HCT116 (cell line): Measurements from ENCODE around the gene ARFGAP1. TPM values are rescaled to one million over a fixed set of nuclear protein-coding genes. Genes with fewer than 3 reads are reported as not detected.

Source experiments
- ATAC-seq: fragments of 200-7000 bp; cut with Tn5 transposase; 2 replicates; pipeline ENCODE4 v1.9.1; 2020; ENCODE audit warnings: mild to moderate bottlenecking, moderate library complexity
- BruUV-seq: library from RNA; stranded (reverse); fragments of 400-500 nt; replicated peaks from 2 replicates; lab custom pipeline; 2021; lab: Mats Ljungman, UMichigan
- CTCF ChIA-PET: fragments of 300-600 bp; sonication (Branson Sonifier 250); formaldehyde crosslinking; loops from one replicate; lab custom pipeline; 2021; ENCODE audit warnings: antibody characterized with exemption; lab: Charles Lee
- POLR2A ChIA-PET: fragments of 300-600, 350-600 bp; sonication (Branson Sonifier 250); formaldehyde crosslinking; loops from one replicate; lab custom pipeline; 2021; ENCODE audit warnings: antibody characterized with exemption; lab: Charles Lee
- RAD21 ChIA-PET, 2 experiments: fragments of 300-600 bp; sonication (Branson Sonifier 250); formaldehyde crosslinking; loops; one replicate each; lab custom pipeline; 2023; ENCODE audit warnings: low total read pairs in 2 of 2; ENCODE audit not compliant: uncharacterized antibody in 2 of 2, unreplicated experiment in 2 of 2, low non-redundant PET in 1 of 2; lab: Charles Lee
- DNase-seq: peaks from one replicate; pipeline ENCODE4 v3.0.0-alpha.2; 2010; ENCODE audit warnings: low read depth, low spot score
- H2AFZ ChIP-seq: fragments of 200-600 bp; shearing (Covaris generic), sonication (generic); 2 replicates; pipeline ENCODE4 v1.6.1; 2017; ENCODE audit warnings: low read depth, mixed run types, mixed read lengths, antibody characterized with exemption, low read length; ENCODE audit not compliant: poor library complexity, severe bottlenecking
- H3K27ac ChIP-seq: 2 replicates; pipeline ENCODE4 v1.5.1; 2012; ENCODE audit warnings: low read depth, low read length
- H3K27me3 ChIP-seq: fragments of 200-600 bp; sonication (generic); 2 replicates; pipeline ENCODE4 v1.6.1; 2016; ENCODE audit warnings: mixed run types, low read length, mixed read lengths; ENCODE audit not compliant: insufficient read depth
- H3K36me3 ChIP-seq, 2 experiments: fragments of 200-500 bp in 1 of 2; fragments of 200-600 bp in 1 of 2; sonication (Bioruptor generic) in 1 of 2; sonication (generic) in 1 of 2; 2 replicates each; pipeline versions ENCODE4 v1.5.1 to v1.6.1; 2014 to 2016; ENCODE audit warnings: low read length in 2 of 2, inconsistent platforms in 1 of 2, mixed read lengths in 1 of 2, mixed run types in 1 of 2; ENCODE audit not compliant: insufficient read depth in 2 of 2, control insufficient read depth in 1 of 2
- H3K4me1 ChIP-seq, 2 experiments: fragments of 200-600 bp in 1 of 2; sonication (generic) in 1 of 2; 2 replicates each; pipeline versions ENCODE4 v1.5.1 to v1.6.1; 2012 to 2017; ENCODE audit warnings: low read length in 2 of 2, inconsistent platforms in 1 of 2, mild to moderate bottlenecking in 1 of 2, mixed read lengths in 1 of 2, mixed run types in 1 of 2, moderate library complexity in 1 of 2; ENCODE audit not compliant: insufficient read depth in 2 of 2, control insufficient read depth in 1 of 2
- H3K4me2 ChIP-seq: fragments of 200-600 bp; sonication (generic); 2 replicates; pipeline ENCODE4 v1.6.1; 2017; ENCODE audit warnings: mixed run types, low read length, mixed read lengths
- H3K4me3 ChIP-seq, 2 experiments: fragments of 200-600 bp in 1 of 2; sonication (generic) in 1 of 2; replicated peaks in 1 of 2; 2 replicates each; pipeline ENCODE4 v1.5.1; 2011 to 2016; ENCODE audit warnings: low read length in 2 of 2, control low read depth in 1 of 2, low read depth in 1 of 2, mild to moderate bottlenecking in 1 of 2, mixed read lengths in 1 of 2, mixed run types in 1 of 2
- H3K79me2 ChIP-seq: fragments of 200-600 bp; sonication (generic); 2 replicates; pipeline ENCODE4 v1.6.1; 2017; ENCODE audit warnings: mild to moderate bottlenecking, mixed run types, low read length, moderate library complexity, mixed read lengths; ENCODE audit not compliant: insufficient read depth
- H3K9ac ChIP-seq: fragments of 200-600 bp; sonication (generic); 2 replicates; pipeline ENCODE4 v1.6.1; 2016; ENCODE audit warnings: low read length, mixed read lengths
- H3K9me2 ChIP-seq: fragments of 200-600 bp; sonication (generic), shearing (Covaris generic); 2 replicates; pipeline ENCODE4 v1.6.1; 2017; ENCODE audit warnings: mixed run types, mild to moderate bottlenecking, moderate library complexity; ENCODE audit not compliant: insufficient read depth
- H3K9me3 ChIP-seq, 2 experiments: fragments of 200-500 bp in 1 of 2; fragments of 200-600 bp in 1 of 2; sonication (Bioruptor generic) in 1 of 2; sonication (generic) in 1 of 2; 2 replicates each; pipeline ENCODE4 v1.6.1; 2014 to 2017; ENCODE audit warnings: low read length in 2 of 2, mixed read lengths in 2 of 2, inconsistent platforms in 1 of 2, low read depth in 1 of 2, mild to moderate bottlenecking in 1 of 2, mixed run types in 1 of 2, moderate library complexity in 1 of 2; ENCODE audit not compliant: control insufficient read depth in 1 of 2, insufficient read depth in 1 of 2
- H4K20me1 ChIP-seq: fragments of 200-600 bp; sonication (generic), shearing (Covaris generic); 2 replicates; pipeline ENCODE4 v1.6.1; 2017; ENCODE audit warnings: mixed run types, mild to moderate bottlenecking, moderate library complexity; ENCODE audit not compliant: insufficient read depth
- CBX3 ChIP-seq: IDR thresholded peaks from 2 replicates; pipeline ENCODE4 v1.6.1; 2012; ENCODE audit warnings: low read depth
- EGR1 ChIP-seq: IDR thresholded peaks from 2 replicates; pipeline ENCODE4 v1.6.1; 2012; ENCODE audit warnings: low read depth
- ELF1 ChIP-seq: IDR thresholded peaks from 2 replicates; pipeline ENCODE4 v1.6.1; 2012; ENCODE audit warnings: low read depth, borderline replicate concordance
- EZH2 ChIP-seq: fragments of 200-600 bp; sonication (generic); IDR thresholded peaks from 2 replicates; pipeline ENCODE4 v1.6.1; 2017; ENCODE audit warnings: antibody characterized with exemption, mixed run types
- FOSL1 ChIP-seq: IDR thresholded peaks from 2 replicates; pipeline ENCODE4 v1.6.1; 2012; ENCODE audit warnings: low read depth
- JUND ChIP-seq: IDR thresholded peaks from 2 replicates; pipeline ENCODE4 v1.6.1; 2012
- POLR2AphosphoS5 ChIP-seq: IDR thresholded peaks from 2 replicates; pipeline ENCODE4 v1.6.1; 2011; ENCODE audit warnings: mild to moderate bottlenecking, low read depth, low read length, moderate library complexity
- RAD21 ChIP-seq: IDR thresholded peaks from 2 replicates; pipeline ENCODE4 v1.6.1; 2012; ENCODE audit warnings: low read depth, mild to moderate bottlenecking
- SP1 ChIP-seq: IDR thresholded peaks from 2 replicates; pipeline ENCODE4 v1.6.1; 2012; ENCODE audit warnings: low read depth
- YY1 ChIP-seq: IDR thresholded peaks from 2 replicates; pipeline ENCODE4 v1.6.1; 2011; ENCODE audit warnings: low read length, low read depth, moderate library complexity, mild to moderate bottlenecking; ENCODE audit not compliant: insufficient replicate concordance; ENCODE audit errors: extremely low read depth
- ZFX ChIP-seq: fragments of 450-650 bp; IDR thresholded peaks from 2 replicates; pipeline ENCODE4 v1.6.1; 2017
- ZNF274 ChIP-seq: fragments of 200-500 bp; sonication (Bioruptor generic); IDR thresholded peaks from 2 replicates; pipeline ENCODE4 v1.6.1; 2014; ENCODE audit warnings: mild to moderate bottlenecking, low read depth, low read length, inconsistent platforms
- intact Hi-C: fragments of 100-400 bp; cut with micrococcal nuclease; formaldehyde crosslinking; loops from 2 replicates; pipeline ENCODE4 v1.10.0; 2022
- total RNA-seq: library from RNA; stranded (reverse); gene quantifications from one replicate; pipeline ENCODE4 v1.2.1, GENCODE V29; 2021; ENCODE audit not compliant: unreplicated experiment
- TF ChIP-seq, protein P1 (sequence below), 3 experiments: fragments of 200-600 bp in 1 of 3; sonication (generic) in 1 of 3; IDR thresholded peaks in 2 of 3; conservative IDR thresholded peaks in 1 of 3; 2 replicates each; pipeline ENCODE4 v1.5.1; 2012 to 2017; ENCODE audit warnings: low read depth in 2 of 3, low read length in 2 of 3, antibody characterized with exemption in 1 of 3, borderline replicate concordance in 1 of 3, control low read depth in 1 of 3, mild to moderate bottlenecking in 1 of 3, mixed read lengths in 1 of 3, mixed run types in 1 of 3, moderate library complexity in 1 of 3; ENCODE audit not compliant: insufficient read depth in 1 of 3
- TF ChIP-seq, protein P2 (sequence below): IDR thresholded peaks from 2 replicates; pipeline ENCODE4 v1.6.1; 2012
- TF ChIP-seq, protein P3 (sequence below): IDR thresholded peaks from 2 replicates; pipeline ENCODE4 v1.6.1; 2011; ENCODE audit warnings: mild to moderate bottlenecking, low read length, moderate library complexity; ENCODE audit not compliant: insufficient replicate concordance; ENCODE audit errors: extremely low read depth

ARFGAP1 gene
- total RNA-seq, 1 experiment from 2014 or later = 94.4 TPM

DNA sequence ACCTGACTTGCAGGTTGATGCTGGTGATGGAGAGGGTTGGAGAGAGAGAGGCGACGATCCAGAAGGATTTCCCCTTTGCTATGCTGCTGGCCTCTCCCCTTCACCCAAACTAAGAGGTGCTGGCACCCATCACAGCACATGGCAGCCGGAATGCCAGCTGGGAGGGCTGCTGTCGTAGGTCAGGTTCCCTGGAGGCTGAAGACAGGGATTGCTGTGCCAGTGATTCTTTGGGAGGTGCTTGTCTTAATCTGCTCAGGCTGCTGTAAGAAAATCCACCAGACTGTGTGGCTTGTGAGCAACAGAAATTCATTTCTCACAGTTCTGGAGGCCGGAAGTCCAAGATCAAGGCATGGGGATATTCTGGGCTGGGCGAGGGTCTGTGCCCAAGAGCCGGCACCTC lies 4.4 kb upstream of the ARFGAP1 start:
- H4K20me1 ChIP-seq = no peaks in the 10 kb centered on the region
- no peak for ATAC-seq
- POLR2A ChIA-PET = no interaction called here

DNA sequence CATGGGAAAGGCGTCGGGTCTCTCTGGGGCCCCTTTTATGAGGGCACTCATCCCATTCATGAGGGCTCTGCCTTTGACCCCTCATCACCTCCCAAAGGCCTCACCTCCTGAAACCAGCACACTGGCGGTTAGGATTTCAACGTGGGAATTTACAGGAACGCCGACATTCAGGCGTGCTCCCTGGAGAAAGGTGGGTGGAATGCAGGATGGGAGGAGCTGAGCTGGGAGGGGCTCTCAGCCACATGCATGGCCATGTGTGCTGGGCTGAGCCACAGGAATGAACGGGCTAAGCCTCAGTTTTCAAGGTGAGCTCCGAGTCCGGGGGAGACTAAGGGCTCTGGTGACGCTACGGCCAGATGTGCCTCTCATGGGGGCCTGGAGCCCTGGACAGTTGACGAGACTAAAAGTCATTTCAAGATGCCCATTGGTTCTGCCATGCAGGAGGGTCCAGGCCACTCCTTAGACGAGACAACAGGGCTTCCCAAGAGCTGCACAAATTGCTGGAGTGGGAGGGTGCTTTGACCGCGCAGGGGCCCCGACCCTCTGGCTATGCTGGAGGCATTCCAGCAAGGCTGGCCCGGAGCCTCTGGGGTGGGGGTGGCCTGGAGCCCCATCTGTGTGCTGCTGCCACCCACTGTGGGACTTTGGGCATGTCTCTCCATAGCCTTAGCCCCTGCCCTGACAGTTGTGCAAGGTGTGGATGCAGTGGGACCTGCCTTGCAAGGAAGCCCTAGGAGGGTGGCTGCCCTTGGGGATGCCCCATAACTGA lies 3.8 kb upstream of the ARFGAP1 start:
- Histone ChIP-seq H3K4me3 (no peak overlapping the region), H3K27ac (no peak overlapping the region), H2AFZ (no peak overlapping the region), H3K4me2 (no peak overlapping the region)
- TF ChIP-seq SP1 (no peak), POLR2AphosphoS5 (no peak), YY1 (no peak), ZNF274 (no peak), CBX3 (no peak), RAD21 (no peak), ELF1 (no peak), EGR1 (no peak), ZFX (no peak)
- TF ChIP-seq, protein P1, sequence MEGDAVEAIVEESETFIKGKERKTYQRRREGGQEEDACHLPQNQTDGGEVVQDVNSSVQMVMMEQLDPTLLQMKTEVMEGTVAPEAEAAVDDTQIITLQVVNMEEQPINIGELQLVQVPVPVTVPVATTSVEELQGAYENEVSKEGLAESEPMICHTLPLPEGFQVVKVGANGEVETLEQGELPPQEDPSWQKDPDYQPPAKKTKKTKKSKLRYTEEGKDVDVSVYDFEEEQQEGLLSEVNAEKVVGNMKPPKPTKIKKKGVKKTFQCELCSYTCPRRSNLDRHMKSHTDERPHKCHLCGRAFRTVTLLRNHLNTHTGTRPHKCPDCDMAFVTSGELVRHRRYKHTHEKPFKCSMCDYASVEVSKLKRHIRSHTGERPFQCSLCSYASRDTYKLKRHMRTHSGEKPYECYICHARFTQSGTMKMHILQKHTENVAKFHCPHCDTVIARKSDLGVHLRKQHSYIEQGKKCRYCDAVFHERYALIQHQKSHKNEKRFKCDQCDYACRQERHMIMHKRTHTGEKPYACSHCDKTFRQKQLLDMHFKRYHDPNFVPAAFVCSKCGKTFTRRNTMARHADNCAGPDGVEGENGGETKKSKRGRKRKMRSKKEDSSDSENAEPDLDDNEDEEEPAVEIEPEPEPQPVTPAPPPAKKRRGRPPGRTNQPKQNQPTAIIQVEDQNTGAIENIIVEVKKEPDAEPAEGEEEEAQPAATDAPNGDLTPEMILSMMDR (IDR thresholded peaks at IDR 0.05 in 2 of 3, conservative IDR thresholded peaks at IDR 0.05 in 1 of 3; ENCODE audit: borderline replicate concordance in 1 of 3, insufficient read depth in 1 of 3, low read depth in 2 of 3, low read length in 2 of 3) = no peak
- TF ChIP-seq, protein P2, sequence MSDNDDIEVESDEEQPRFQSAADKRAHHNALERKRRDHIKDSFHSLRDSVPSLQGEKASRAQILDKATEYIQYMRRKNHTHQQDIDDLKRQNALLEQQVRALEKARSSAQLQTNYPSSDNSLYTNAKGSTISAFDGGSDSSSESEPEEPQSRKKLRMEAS = no peak
- TF ChIP-seq, protein P3, sequence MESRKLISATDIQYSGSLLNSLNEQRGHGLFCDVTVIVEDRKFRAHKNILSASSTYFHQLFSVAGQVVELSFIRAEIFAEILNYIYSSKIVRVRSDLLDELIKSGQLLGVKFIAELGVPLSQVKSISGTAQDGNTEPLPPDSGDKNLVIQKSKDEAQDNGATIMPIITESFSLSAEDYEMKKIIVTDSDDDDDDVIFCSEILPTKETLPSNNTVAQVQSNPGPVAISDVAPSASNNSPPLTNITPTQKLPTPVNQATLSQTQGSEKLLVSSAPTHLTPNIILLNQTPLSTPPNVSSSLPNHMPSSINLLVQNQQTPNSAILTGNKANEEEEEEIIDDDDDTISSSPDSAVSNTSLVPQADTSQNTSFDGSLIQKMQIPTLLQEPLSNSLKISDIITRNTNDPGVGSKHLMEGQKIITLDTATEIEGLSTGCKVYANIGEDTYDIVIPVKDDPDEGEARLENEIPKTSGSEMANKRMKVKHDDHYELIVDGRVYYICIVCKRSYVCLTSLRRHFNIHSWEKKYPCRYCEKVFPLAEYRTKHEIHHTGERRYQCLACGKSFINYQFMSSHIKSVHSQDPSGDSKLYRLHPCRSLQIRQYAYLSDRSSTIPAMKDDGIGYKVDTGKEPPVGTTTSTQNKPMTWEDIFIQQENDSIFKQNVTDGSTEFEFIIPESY = no peak
- TF ChIP-seq, all 23 proteins: peak for 0
- intact Hi-C loops = no loop called here
- H3K9me2 ChIP-seq = no peaks in the 10 kb centered on the region
- no peaks in the 10 kb centered on the region for H4K20me1 ChIP-seq
- no peak overlapping the region for H3K9ac ChIP-seq
- BruUV-seq = no TSS peak
- H3K27me3 ChIP-seq = no peaks in the 10 kb centered on the region
- peaks cover 2 to 19% of the 10 kb centered on the region in 2 experiments for H3K4me1 ChIP-seq
- no peaks in the 10 kb centered on the region for H3K36me3 ChIP-seq
- ChIA-PET CTCF (no interaction called here), POLR2A (no interaction called here), RAD21 (no interaction called here)
- DNase-seq (no peak), ATAC-seq (no peak)
- peaks cover 12% of the 10 kb centered on the region for H3K79me2 ChIP-seq
- no peaks in the 10 kb centered on the region for H3K9me3 ChIP-seq

More for the DNA sequence above, 4.4 kb upstream of the ARFGAP1 start:
- Histone ChIP-seq H3K36me3 (no peaks in the 10 kb centered on the region), H3K9ac (no peak overlapping the region), H3K9me3 (no peaks in the 10 kb centered on the region), H3K27me3 (no peaks in the 10 kb centered on the region), H3K4me3 (no peak overlapping the region), H2AFZ (no peak overlapping the region), H3K4me1 (peaks cover 0 to 15% of the 10 kb centered on the region in 2 experiments; a peak in 1 of 4 replicates), H3K79me2 (peaks cover 6% of the 10 kb centered on the region), H3K4me2 (no peak overlapping the region), H3K9me2 (no peaks in the 10 kb centered on the region), H3K27ac (no peak overlapping the region)
- RAD21 ChIA-PET = no interaction called here
- no TSS peak for BruUV-seq
- TF ChIP-seq JUND (no peak), EZH2 (no peak), FOSL1 (no peak), ELF1 (no peak)
- TF ChIP-seq, protein P2 = no peak
- intact Hi-C loops = no loop called here
- CTCF ChIA-PET = no interaction called here
- no peak for DNase-seq
